ENCODE results near the gene ATP10B.

DNA sequence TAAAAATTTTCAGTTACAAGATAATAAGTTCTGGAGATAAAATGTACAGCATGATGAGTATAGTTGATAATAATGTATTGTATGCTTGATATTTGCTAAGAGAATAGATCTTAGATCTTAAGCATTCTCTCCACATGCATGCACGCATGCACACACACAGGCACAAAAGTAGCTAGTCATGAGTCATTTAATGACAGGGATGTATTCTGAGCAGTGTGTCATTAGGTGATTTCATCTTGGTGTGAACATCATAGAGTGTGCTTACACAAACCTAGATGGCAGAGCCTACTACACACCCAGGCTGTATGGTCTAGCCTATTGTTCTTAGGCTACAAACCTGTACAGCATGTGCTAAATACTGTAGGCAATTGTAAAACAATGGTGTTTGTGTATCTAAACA lies 306.2 kb downstream of the ATP10B start:
- no peak for TF ChIP-seq POLR2A (IDR thresholded peaks at IDR 0.05)
- TF ChIP-seq, protein P1, sequence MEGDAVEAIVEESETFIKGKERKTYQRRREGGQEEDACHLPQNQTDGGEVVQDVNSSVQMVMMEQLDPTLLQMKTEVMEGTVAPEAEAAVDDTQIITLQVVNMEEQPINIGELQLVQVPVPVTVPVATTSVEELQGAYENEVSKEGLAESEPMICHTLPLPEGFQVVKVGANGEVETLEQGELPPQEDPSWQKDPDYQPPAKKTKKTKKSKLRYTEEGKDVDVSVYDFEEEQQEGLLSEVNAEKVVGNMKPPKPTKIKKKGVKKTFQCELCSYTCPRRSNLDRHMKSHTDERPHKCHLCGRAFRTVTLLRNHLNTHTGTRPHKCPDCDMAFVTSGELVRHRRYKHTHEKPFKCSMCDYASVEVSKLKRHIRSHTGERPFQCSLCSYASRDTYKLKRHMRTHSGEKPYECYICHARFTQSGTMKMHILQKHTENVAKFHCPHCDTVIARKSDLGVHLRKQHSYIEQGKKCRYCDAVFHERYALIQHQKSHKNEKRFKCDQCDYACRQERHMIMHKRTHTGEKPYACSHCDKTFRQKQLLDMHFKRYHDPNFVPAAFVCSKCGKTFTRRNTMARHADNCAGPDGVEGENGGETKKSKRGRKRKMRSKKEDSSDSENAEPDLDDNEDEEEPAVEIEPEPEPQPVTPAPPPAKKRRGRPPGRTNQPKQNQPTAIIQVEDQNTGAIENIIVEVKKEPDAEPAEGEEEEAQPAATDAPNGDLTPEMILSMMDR (IDR thresholded peaks at IDR 0.05) = no peak
